H1 (cell line): ENCODE data around the gene TPSB2. TPM values are rescaled to one million over a fixed set of nuclear protein-coding genes. Genes with fewer than 3 reads are reported as not detected.

Experiments
- CTCF ChIA-PET: fragments of 300-600 bp; sonication (Branson Sonifier 250); formaldehyde crosslinking; loops from one replicate; lab custom pipeline; 2021; ENCODE audit not compliant: partially characterized antibody; lab: Charles Lee
- POLR2A ChIA-PET: fragments of 300-600 bp; sonication (Branson Sonifier 250); formaldehyde crosslinking; loops from one replicate; lab custom pipeline; 2021; ENCODE audit warnings: inconsistent platforms; ENCODE audit not compliant: partially characterized antibody; lab: Charles Lee
- DNase-seq, 2 experiments: peaks; one replicate each; pipeline versions ENCODE4 v3.0.0 to v3.0.0-alpha.2; 2010 to 2022; ENCODE audit warnings: low spot score in 2 of 2, low read depth in 1 of 2, mixed read lengths in 1 of 2
- FAIRE-seq: peaks from 2 replicates; lab custom pipeline; 2011; peaks lifted over from hg19 to GRCh38; lab: Jason Lieb, UNC
- H2AFZ ChIP-seq: 2 replicates; pipeline ENCODE4 v1.8.1; 2012; ENCODE audit warnings: low read length, inconsistent platforms
- H2AK5ac ChIP-seq: 2 replicates; pipeline ENCODE4 v1.6.1; 2013; ENCODE audit warnings: low read depth, low read length
- H2BK120ac ChIP-seq: replicated peaks from 2 replicates; pipeline ENCODE3; 2013; ENCODE audit warnings: low read depth, low read length, inconsistent platforms
- H2BK12ac ChIP-seq: 2 replicates; pipeline ENCODE4 v1.6.1; 2013; ENCODE audit warnings: low read depth, low read length
- H2BK15ac ChIP-seq: 2 replicates; pipeline ENCODE4 v1.6.1; 2013; ENCODE audit warnings: low read length
- H2BK20ac ChIP-seq: 2 replicates; pipeline ENCODE4 v1.6.1; 2013; ENCODE audit warnings: low read length
- H2BK5ac ChIP-seq: 2 replicates; pipeline ENCODE4 v1.6.1; 2013; ENCODE audit warnings: low read depth, low read length
- H3K14ac ChIP-seq: 2 replicates; pipeline ENCODE4 v1.6.1; 2013; ENCODE audit warnings: inconsistent platforms; ENCODE audit not compliant: insufficient read length
- H3K18ac ChIP-seq: 2 replicates; pipeline ENCODE4 v1.6.1; 2013; ENCODE audit warnings: low read length; ENCODE audit errors: extremely low read depth
- H3K23ac ChIP-seq: 2 replicates; pipeline ENCODE4 v1.6.1; 2013; ENCODE audit warnings: inconsistent platforms; ENCODE audit not compliant: insufficient read length
- H3K23me2 ChIP-seq: 2 replicates; pipeline ENCODE4 v1.6.1; 2013; ENCODE audit warnings: low read depth, low read length
- H3K27ac ChIP-seq: 2 replicates; pipeline ENCODE4 v1.6.1; 2011; ENCODE audit warnings: low read depth, low read length, inconsistent platforms
- H3K27me3 ChIP-seq, 4 experiments: replicated peaks in 1 of 4; 1 replicate in 1 of 4; 2 replicates in 3 of 4; pipeline versions ENCODE4 v1.6.1 to v1.8.1; 2011 to 2013; ENCODE audit warnings: low read length in 3 of 4, mild to moderate bottlenecking in 3 of 4, inconsistent platforms in 2 of 4, mixed read lengths in 2 of 4, moderate library complexity in 1 of 4; ENCODE audit not compliant: control insufficient read depth in 3 of 4, insufficient read depth in 3 of 4; ENCODE audit errors: extremely low read depth in 1 of 4
- H3K36me3 ChIP-seq, 4 experiments: 2 replicates each; pipeline versions ENCODE4 v1.6.1 to v1.8.1; 2011 to 2013; ENCODE audit warnings: mild to moderate bottlenecking in 4 of 4, low read length in 3 of 4, moderate library complexity in 2 of 4, control low read depth in 1 of 4, inconsistent platforms in 1 of 4; ENCODE audit not compliant: insufficient read depth in 4 of 4, control insufficient read depth in 2 of 4
- H3K4ac ChIP-seq: replicated peaks from 2 replicates; pipeline ENCODE3; 2013; ENCODE audit warnings: low read length, low read depth, mixed read lengths, inconsistent platforms; ENCODE audit not compliant: insufficient read length
- H3K4me1 ChIP-seq, 4 experiments: replicated peaks in 1 of 4; 1 replicate in 1 of 4; 2 replicates in 3 of 4; pipeline versions ENCODE4 v1.6.1 to v1.8.1; 2011 to 2013; ENCODE audit warnings: low read length in 3 of 4, inconsistent platforms in 2 of 4, mixed read lengths in 1 of 4; ENCODE audit not compliant: insufficient read depth in 4 of 4, control insufficient read depth in 3 of 4
- H3K4me2 ChIP-seq, 2 experiments: 2 replicates each; pipeline versions ENCODE4 v1.6.1 to v1.8.1; 2011 to 2013; ENCODE audit warnings: low read depth in 2 of 2, low read length in 2 of 2, control low read depth in 1 of 2, inconsistent platforms in 1 of 2, mild to moderate bottlenecking in 1 of 2; ENCODE audit not compliant: insufficient read depth in 1 of 2
- H3K4me3 ChIP-seq, 4 experiments: fragments of 200-600, 300-600 bp in 1 of 4; sonication (generic), shearing (Covaris generic), sonication (Bioruptor Twin) in 1 of 4; 2 replicates each; pipeline versions ENCODE4 v1.5.1 to v1.8.1; 2011 to 2016; ENCODE audit warnings: low read length in 4 of 4, low read depth in 3 of 4, control low read depth in 2 of 4, inconsistent platforms in 2 of 4, mild to moderate bottlenecking in 2 of 4, mixed read lengths in 1 of 4, moderate library complexity in 1 of 4; ENCODE audit not compliant: insufficient read depth in 2 of 4; ENCODE audit errors: extremely low read depth in 1 of 4
- H3K56ac ChIP-seq: replicated peaks from 2 replicates; pipeline ENCODE3; 2013; ENCODE audit warnings: low read depth, mild to moderate bottlenecking, mixed read lengths, low read length, inconsistent platforms; ENCODE audit not compliant: insufficient read length
- H3K79me1 ChIP-seq: 2 replicates; pipeline ENCODE4 v1.6.1; 2013; ENCODE audit warnings: low read depth, low read length, control low read depth
- H3K79me2 ChIP-seq, 2 experiments: 2 replicates each; pipeline versions ENCODE4 v1.6.1 to v1.8.1; 2012 to 2013; ENCODE audit warnings: low read length in 2 of 2, mild to moderate bottlenecking in 2 of 2, inconsistent platforms in 1 of 2; ENCODE audit not compliant: insufficient read depth in 2 of 2, control insufficient read depth in 1 of 2
- H3K9ac ChIP-seq, 4 experiments: replicated peaks in 1 of 4; 1 replicate in 1 of 4; 2 replicates in 3 of 4; pipeline versions ENCODE4 v1.6.1 to v1.8.1; 2011 to 2013; ENCODE audit warnings: low read depth in 3 of 4, low read length in 3 of 4, control low read depth in 2 of 4, mild to moderate bottlenecking in 2 of 4, moderate library complexity in 2 of 4, inconsistent platforms in 1 of 4; ENCODE audit errors: extremely low read depth in 1 of 4
- H3K9me3 ChIP-seq, 2 experiments: 2 replicates each; pipeline versions ENCODE4 v1.6.1 to v1.8.1; 2012 to 2013; ENCODE audit warnings: mild to moderate bottlenecking in 2 of 2, moderate library complexity in 2 of 2, control low read depth in 1 of 2, inconsistent platforms in 1 of 2, low read depth in 1 of 2, low read length in 1 of 2, mixed read lengths in 1 of 2; ENCODE audit not compliant: insufficient read depth in 2 of 2
- H4K20me1 ChIP-seq, 2 experiments: replicated peaks in 1 of 2; 2 replicates each; pipeline versions ENCODE3 to v1.8.1; 2011 to 2013; ENCODE audit warnings: inconsistent platforms in 2 of 2, low read length in 2 of 2, mild to moderate bottlenecking in 1 of 2; ENCODE audit not compliant: insufficient read depth in 2 of 2, control insufficient read depth in 1 of 2
- H4K5ac ChIP-seq: 2 replicates; pipeline ENCODE4 v1.6.1; 2013; ENCODE audit warnings: low read length, low read depth, mixed read lengths, inconsistent platforms; ENCODE audit not compliant: insufficient read length
- H4K8ac ChIP-seq: 2 replicates; pipeline ENCODE4 v1.8.0; 2013; ENCODE audit warnings: mild to moderate bottlenecking, moderate library complexity, low read length, inconsistent platforms; ENCODE audit not compliant: insufficient read depth; ENCODE audit errors: extremely low read depth
- H4K91ac ChIP-seq: replicated peaks from 2 replicates; pipeline ENCODE3; 2013; ENCODE audit warnings: low read length, mixed read lengths, inconsistent platforms; ENCODE audit not compliant: insufficient read length
- ATF2 ChIP-seq: IDR thresholded peaks from 2 replicates; pipeline ENCODE4 v1.6.1; 2012; ENCODE audit warnings: low read length, inconsistent platforms
- EP300 ChIP-seq, 2 experiments: IDR thresholded peaks; 1 replicate in 1 of 2; 2 replicates in 1 of 2; pipeline ENCODE4 v1.6.1; 2011 to 2012; ENCODE audit warnings: low read depth in 2 of 2, low read length in 2 of 2, mild to moderate bottlenecking in 2 of 2, borderline replicate concordance in 1 of 2, inconsistent platforms in 1 of 2, moderate library complexity in 1 of 2
- GTF2F1 ChIP-seq: IDR thresholded peaks from 2 replicates; pipeline ENCODE4 v1.6.1; 2012; ENCODE audit warnings: low read depth, low read length, improper control_type of control experiment, borderline replicate concordance
- RXRA ChIP-seq: IDR thresholded peaks from 2 replicates; pipeline ENCODE4 v1.6.1; 2011; ENCODE audit warnings: low read depth, mild to moderate bottlenecking, low read length, moderate library complexity; ENCODE audit not compliant: insufficient read depth
- SIRT6 ChIP-seq: IDR thresholded peaks from one replicate; pipeline ENCODE4 v1.7.1; 2012; ENCODE audit warnings: low read length, inconsistent platforms
- SP1 ChIP-seq: IDR thresholded peaks from 2 replicates; pipeline ENCODE4 v1.6.1; 2011; ENCODE audit warnings: low read depth, low read length
- WGBS, 2 experiments: shearing (Covaris generic) in 1 of 2; methylation state at CpG; one replicate each; pipeline versions ENCODE4 v1.1.6 to v1.1.7; 2013 to 2015; ENCODE audit warnings: low lambda C conversion rate in 2 of 2, mixed read lengths in 2 of 2, inconsistent platforms in 1 of 2, low coverage in 1 of 2, missing lambda C conversion rate in 1 of 2; ENCODE audit not compliant: insufficient replicate concordance in 2 of 2, insufficient coverage in 1 of 2, insufficient read length in 1 of 2; ENCODE audit errors: extremely low coverage in 1 of 2, missing lambda C conversion rate in 1 of 2; 5-methylcytosine and 5-hydroxymethylcytosine counted together
- polyA plus RNA-seq, 7 experiments: library from polyadenylated mRNA; depleted of rRNA in 3 of 7; stranded (reverse) in 5 of 7; unstranded in 2 of 7; fragments of >200 nt in 5 of 7; fragments of 200-250 nt in 2 of 7; gene quantifications; 1 replicate in 5 of 7; 2 replicates in 1 of 7; 4 replicates in 1 of 7; pipeline versions ENCODE4 v1.2.1 to v1.2.3, GENCODE V29; 2011 to 2013; ENCODE audit warnings: missing spikeins in 2 of 7, mixed read lengths in 2 of 7
- total RNA-seq: library from RNA; stranded (reverse); fragmentation: NEBNext Ultra II Directional; extraction: Animal tissue kit (Norgen Biotek cat#: 25700); gene quantifications from 2 replicates; pipeline ENCODE4 v1.2.1, GENCODE V29; 2021

The TPSB2 gene
- total and polyA plus RNA-seq, 2 of the 8 experiments (the other 6 are each of a cell fraction or from before 2014, with no cell fraction given) = 0.08 TPM; not detected in 1

GRCh38 chr16:1192384-1193073 lies 37.5 kb downstream of the TPSB2 start:
- no peak for DNase-seq
- Histone ChIP-seq H3K27me3 (no peaks in the 10 kb centered on the region), H4K91ac (no peak overlapping the region), H3K4me2 (no peak overlapping the region), H3K23me2 (no peaks in the 10 kb centered on the region), H4K8ac (peak overlapping the region; percentile 35; the same call in 1 of the 2 replicates), H3K9ac (no peak overlapping the region), H3K79me2 (no peaks in the 10 kb centered on the region), H2BK5ac (no peak overlapping the region; the same call in 1 of the 2 replicates), H3K9me3 (no peaks in the 10 kb centered on the region), H2AFZ (no peak overlapping the region), H4K5ac (no peak overlapping the region), H3K14ac (no peak overlapping the region), H2BK12ac (no peak overlapping the region), H2BK120ac (no peak overlapping the region), H3K27ac (no peak overlapping the region), H3K4me3 (no peak overlapping the region), H3K79me1 (no peaks in the 10 kb centered on the region; the same call in 1 of the 2 replicates), H3K56ac (no peak overlapping the region), H2BK20ac (no peak overlapping the region), H2AK5ac (no peak overlapping the region), H3K4me1 (peaks cover 0 to 9% (median 2%) of the 10 kb centered on the region in 4 experiments; a peak in 4 of 7 replicates), H3K4ac (no peak overlapping the region), H2BK15ac (no peak overlapping the region), H3K36me3 (no peaks in the 10 kb centered on the region), H4K20me1 (peaks cover 20 to 46% of the 10 kb centered on the region in 2 experiments), H3K18ac (no peak overlapping the region), H3K23ac (no peak overlapping the region)
- no peak for FAIRE-seq
- ChIA-PET CTCF (interaction anchor here (0.9 to 2.3 kb wide), 6 partner anchors 30 to 388 kb away, joined by 3 to 9 read pairs (median 3); no protein-coding TSS in a partner anchor), POLR2A (no interaction called here)
- 96% methylated on average over 9 of the region's 9 CpGs; no CpG with 5 or more reads in 1 of the 2 experiments for WGBS, 2 experiments
- TF ChIP-seq SIRT6 (no peak), RXRA (no peak), SP1 (no peak), GTF2F1 (no peak), EP300 (IDR thresholded peaks at IDR 0.05; ENCODE audit: borderline replicate concordance in 1 of 2, low read depth in 2 of 2, low read length in 2 of 2) (no peak), ATF2 (no peak)
